Measurements from ENCODE around the gene SELENBP1. TPM values are rescaled to one million over a fixed set of nuclear protein-coding genes. Genes with fewer than 3 reads are reported as not detected.

SELENBP1 gene
- total and polyA plus RNA-seq, 3 donors from 2014 or later, result 13.0 to 31.8 (median 15.1) TPM

DNA sequence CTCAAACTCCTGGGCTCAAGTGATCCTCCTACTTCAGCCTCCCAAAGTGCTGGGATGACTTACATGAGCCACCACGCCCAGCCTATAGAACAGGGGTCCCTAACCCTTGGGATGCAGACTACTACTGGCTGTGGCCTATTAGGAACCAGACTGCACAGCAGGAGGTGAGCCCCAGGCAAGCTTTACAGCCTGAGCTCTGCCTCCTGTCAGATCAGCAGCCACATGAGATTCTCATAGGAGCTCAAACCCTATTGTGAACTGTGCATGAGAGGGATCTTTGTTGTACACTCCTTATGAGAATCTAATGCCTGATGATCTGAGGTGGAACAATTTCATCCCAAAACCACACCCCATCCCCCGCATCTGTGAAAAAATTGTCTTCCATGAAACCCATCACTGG lies 13.5 kb upstream of the SELENBP1 start:
- no peaks in the 10 kb centered on the region for H3K36me3 ChIP-seq (ENCODE audit: low read depth, missing control alignments)
- no peaks in the 10 kb centered on the region for H3K9me3 ChIP-seq
- H3K4me3 ChIP-seq, result no peak overlapping the region
- no peaks in the 10 kb centered on the region for H3K4me1 ChIP-seq
- H3K27me3 ChIP-seq, result no peaks in the 10 kb centered on the region
- 94 to 95% methylated on average over 2 of the region's 2 CpGs for WGBS, 2 donors
- H3K27ac ChIP-seq, result no peak overlapping the region
- no peak for DNase-seq
- TF ChIP-seq, protein P1, sequence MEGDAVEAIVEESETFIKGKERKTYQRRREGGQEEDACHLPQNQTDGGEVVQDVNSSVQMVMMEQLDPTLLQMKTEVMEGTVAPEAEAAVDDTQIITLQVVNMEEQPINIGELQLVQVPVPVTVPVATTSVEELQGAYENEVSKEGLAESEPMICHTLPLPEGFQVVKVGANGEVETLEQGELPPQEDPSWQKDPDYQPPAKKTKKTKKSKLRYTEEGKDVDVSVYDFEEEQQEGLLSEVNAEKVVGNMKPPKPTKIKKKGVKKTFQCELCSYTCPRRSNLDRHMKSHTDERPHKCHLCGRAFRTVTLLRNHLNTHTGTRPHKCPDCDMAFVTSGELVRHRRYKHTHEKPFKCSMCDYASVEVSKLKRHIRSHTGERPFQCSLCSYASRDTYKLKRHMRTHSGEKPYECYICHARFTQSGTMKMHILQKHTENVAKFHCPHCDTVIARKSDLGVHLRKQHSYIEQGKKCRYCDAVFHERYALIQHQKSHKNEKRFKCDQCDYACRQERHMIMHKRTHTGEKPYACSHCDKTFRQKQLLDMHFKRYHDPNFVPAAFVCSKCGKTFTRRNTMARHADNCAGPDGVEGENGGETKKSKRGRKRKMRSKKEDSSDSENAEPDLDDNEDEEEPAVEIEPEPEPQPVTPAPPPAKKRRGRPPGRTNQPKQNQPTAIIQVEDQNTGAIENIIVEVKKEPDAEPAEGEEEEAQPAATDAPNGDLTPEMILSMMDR (IDR thresholded peaks at IDR 0.05), result no peak
- TF ChIP-seq POLR2A (IDR thresholded peaks at IDR 0.05), result no peak
- intact Hi-C loops (cut with DNase I; ENCODE audit: low total_unique reads), result no loop called here

GRCh38 chr1:151384584-151384983 lies 12.1 kb upstream of the SELENBP1 start:
- TF ChIP-seq POLR2A (IDR thresholded peaks at IDR 0.05), result no peak
- TF ChIP-seq, protein P1 (IDR thresholded peaks at IDR 0.05), result no peak
- H3K36me3 ChIP-seq (ENCODE audit: low read depth, missing control alignments), result no peaks in the 10 kb centered on the region
- no peak for DNase-seq
- intact Hi-C loops (cut with DNase I; ENCODE audit: low total_unique reads), result no loop called here
- 69 to 83% methylated on average over 3 of the region's 3 CpGs for whole genome bisulfite sequencing, 2 donors
- no peak overlapping the region for H3K4me3 ChIP-seq
- no peaks in the 10 kb centered on the region for H3K9me3 ChIP-seq
- no peaks in the 10 kb centered on the region for H3K4me1 ChIP-seq
- H3K27me3 ChIP-seq, result no peaks in the 10 kb centered on the region
- H3K27ac ChIP-seq, result no peak overlapping the region

GRCh38 chr1:151377150-151377884 lies 4.8 kb upstream of the SELENBP1 start:
- intact Hi-C loops (cut with DNase I; ENCODE audit: low total_unique reads), result no loop called here
- Histone ChIP-seq H3K27ac (no peak overlapping the region), H3K27me3 (no peaks in the 10 kb centered on the region), H3K36me3 (ENCODE audit: low read depth, missing control alignments) (no peaks in the 10 kb centered on the region), H3K4me3 (no peak overlapping the region), H3K4me1 (no peaks in the 10 kb centered on the region), H3K9me3 (no peaks in the 10 kb centered on the region)
- TF ChIP-seq, protein P1 (IDR thresholded peaks at IDR 0.05), result no peak
- TF ChIP-seq POLR2A (IDR thresholded peaks at IDR 0.05), result no peak
- DNase-seq, result no peak
- 80 to 83% methylated on average over 3 of the region's 3 CpGs for WGBS, 2 donors

DNA sequence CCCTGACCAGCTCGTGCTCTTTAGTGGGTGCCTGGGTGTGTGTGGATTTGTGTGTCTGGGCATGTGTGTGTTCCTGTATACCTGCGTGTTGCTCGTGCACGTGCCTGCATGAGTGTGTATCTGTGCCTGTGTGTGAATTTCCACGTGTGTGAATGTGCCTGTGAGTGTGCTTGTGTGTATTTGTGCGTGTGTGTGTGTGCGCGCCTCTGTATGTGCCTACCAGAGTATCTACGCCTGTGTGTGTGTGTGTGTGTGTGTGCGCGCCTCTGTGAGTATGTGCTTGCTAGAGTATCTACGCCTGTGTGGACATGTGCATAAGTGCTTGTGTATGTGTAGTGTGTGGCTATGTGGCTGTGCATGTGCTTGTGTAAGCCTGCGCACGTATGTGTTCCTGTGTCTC lies 691 bp upstream of the SELENBP1 start:
- no peaks in the 10 kb centered on the region for H3K9me3 ChIP-seq
- WGBS, 2 donors, result 93 to 95% methylated on average over 14 of the region's 14 CpGs
- H3K4me3 ChIP-seq, result no peak overlapping the region
- H3K4me1 ChIP-seq, result peaks cover 8% of the 10 kb centered on the region
- DNase-seq, result no peak
- intact Hi-C loops (cut with DNase I; ENCODE audit: low total_unique reads), result no loop called here
- no peaks in the 10 kb centered on the region for H3K27me3 ChIP-seq
- no peak overlapping the region for H3K27ac ChIP-seq
- TF ChIP-seq, protein P1 (IDR thresholded peaks at IDR 0.05), result no peak
- TF ChIP-seq POLR2A (IDR thresholded peaks at IDR 0.05), result no peak
- no peaks in the 10 kb centered on the region for H3K36me3 ChIP-seq (ENCODE audit: low read depth, missing control alignments)

Data from testis (tissue), 3 donors.